Testis (tissue), 3 donors: ENCODE measurements around the gene CALCOCO2. TPM values are rescaled to one million over a fixed set of nuclear protein-coding genes. Genes with fewer than 3 reads are reported as not detected.

Experiments used
- DNase-seq: peaks from one replicate; pipeline ENCODE4 v3.0.0-alpha.2; 2019
- H3K27ac ChIP-seq, 2 donors: fragments of 200-600 bp; sonication (generic); one replicate each; pipeline ENCODE4 v1.5.1; 2019
- H3K27me3 ChIP-seq: fragments of 200-600 bp; sonication (generic); one replicate; pipeline ENCODE4 v1.5.1; 2019
- H3K36me3 ChIP-seq: fragments of 200-600 bp; sonication (generic); one replicate; pipeline ENCODE4 v1.5.1; 2017; ENCODE audit warnings: low read depth; ENCODE audit errors: missing control alignments
- H3K4me1 ChIP-seq: fragments of 200-600 bp; sonication (generic); one replicate; pipeline ENCODE4 v1.5.1; 2019
- H3K4me3 ChIP-seq, 2 donors: fragments of 200-600 bp; sonication (generic); one replicate each; pipeline ENCODE4 v1.5.1; 2017 to 2019
- H3K9me3 ChIP-seq: fragments of 200-600 bp; sonication (generic); one replicate; pipeline ENCODE4 v1.5.1; 2017
- CTCF ChIP-seq, 3 experiments: fragments of 450-650 bp in 2 of 3; fragments of 200-600 bp in 1 of 3; sonication (generic) in 1 of 3; IDR thresholded peaks; one replicate each; pipeline ENCODE4 v1.5.1; 2016 to 2019; ENCODE audit warnings: antibody characterized with exemption in 3 of 3, mild to moderate bottlenecking in 2 of 3, moderate library complexity in 1 of 3
- POLR2A ChIP-seq: fragments of 450-650 bp; IDR thresholded peaks from one replicate; pipeline ENCODE4 v1.6.1; 2017; ENCODE audit warnings: antibody characterized with exemption, mild to moderate bottlenecking, moderate library complexity
- WGBS, 2 donors: methylation state at CpG; one replicate each; pipeline ENCODE4 v1.1.5; 2018; 5-methylcytosine and 5-hydroxymethylcytosine counted together
- intact Hi-C: fragments of 100-400 bp; cut with DNase I; formaldehyde crosslinking; loops from one replicate; pipeline ENCODE4 v1.15.1; 2023; ENCODE audit warnings: low total_unique reads
- polyA plus RNA-seq: library from polyadenylated mRNA; stranded (reverse); fragments of 350-450 nt; fragmentation: Illumina TruSeq; extraction: RNeasy Lipid Tissue Mini Kit (QIAGEN cat#74804); gene quantifications from one replicate; pipeline ENCODE4 v1.2.3, GENCODE V29; 2014; ENCODE audit warnings: low read depth, low replicate concordance; ENCODE audit not compliant: insufficient read depth
- total RNA-seq, 2 donors: library from RNA; depleted of rRNA; stranded (reverse); fragments of >200 nt; gene quantifications; one replicate each; pipeline ENCODE4 v1.2.3, GENCODE V29; 2016

CALCOCO2 gene
- total and polyA plus RNA-seq, 3 donors from 2014 or later = 117 to 351 (median 153) TPM

- Histone ChIP-seq H3K4me3 (no peak overlapping the region), H3K27ac (no peak overlapping the region), H3K9me3 (no peaks in the 10 kb centered on the region), H3K27me3 (no peaks in the 10 kb centered on the region), H3K36me3 (no peaks in the 10 kb centered on the region), H3K4me1 (no peaks in the 10 kb centered on the region)
- intact Hi-C loops = loop anchor here (10.0 kb wide), 1 partner anchor 54 kb away; no protein-coding TSS in a partner anchor
- WGBS, 2 donors = 24 to 30% methylated on average over 12 of the region's 12 CpGs
- TF ChIP-seq POLR2A = no peak
- peak; percentile 67 to 86 (median 79) for TF ChIP-seq CTCF (IDR thresholded peaks at IDR 0.05)
- peak; percentile 61 for DNase-seq
Observed at GRCh38 chr17:48878920-48879898, 48.4 kb downstream of the CALCOCO2 start.

GRCh38 chr17:48882272-48882671 is 51.4 kb downstream of the CALCOCO2 start:
- Histone ChIP-seq H3K4me1 (no peaks in the 10 kb centered on the region), H3K27ac (no peak overlapping the region), H3K9me3 (no peaks in the 10 kb centered on the region), H3K4me3 (no peak overlapping the region), H3K36me3 (no peaks in the 10 kb centered on the region), H3K27me3 (no peaks in the 10 kb centered on the region)
- TF ChIP-seq POLR2A = no peak
- no peak for TF ChIP-seq CTCF (IDR thresholded peaks at IDR 0.05)
- WGBS, 2 donors = 95 to 98% methylated on average over 2 of the region's 2 CpGs
- no peak for DNase-seq
- intact Hi-C loops = loop anchor here (5.0 kb wide), 2 partner anchors 85 to 155 kb away; partner anchors contain the start of gene HOXB13

DNA sequence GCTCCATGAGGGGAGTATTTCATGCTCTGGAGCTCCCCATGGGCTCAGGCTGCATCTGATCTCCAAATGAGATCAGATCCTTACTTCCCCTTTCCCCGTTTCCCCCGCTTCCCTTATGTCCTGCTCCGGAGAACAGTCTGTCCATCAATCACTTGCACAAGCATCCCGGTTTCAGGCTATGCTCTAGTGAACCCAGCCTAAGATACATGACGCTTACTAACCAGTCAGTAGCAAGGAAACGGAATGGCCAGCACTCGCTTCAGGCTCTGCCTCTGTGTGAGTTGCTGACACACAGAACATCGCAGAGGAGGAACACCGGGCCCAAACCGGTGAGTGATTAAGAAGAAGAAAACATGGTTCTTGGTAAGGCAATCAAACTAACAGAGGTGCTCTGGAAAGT is 52.3 kb downstream of the CALCOCO2 start:
- H3K4me1 ChIP-seq = no peaks in the 10 kb centered on the region
- H3K27me3 ChIP-seq = no peaks in the 10 kb centered on the region
- intact Hi-C loops = loop anchor here (5.0 kb wide), 2 partner anchors 86 to 156 kb away; partner anchors contain the start of gene HOXB13
- no peak overlapping the region for H3K4me3 ChIP-seq
- no peaks in the 10 kb centered on the region for H3K9me3 ChIP-seq
- no peak for TF ChIP-seq POLR2A
- no peaks in the 10 kb centered on the region for H3K36me3 ChIP-seq
- no peak for DNase-seq
- WGBS, 2 donors = 60 to 72% methylated on average over 10 of the region's 10 CpGs
- H3K27ac ChIP-seq = no peak overlapping the region

DNA sequence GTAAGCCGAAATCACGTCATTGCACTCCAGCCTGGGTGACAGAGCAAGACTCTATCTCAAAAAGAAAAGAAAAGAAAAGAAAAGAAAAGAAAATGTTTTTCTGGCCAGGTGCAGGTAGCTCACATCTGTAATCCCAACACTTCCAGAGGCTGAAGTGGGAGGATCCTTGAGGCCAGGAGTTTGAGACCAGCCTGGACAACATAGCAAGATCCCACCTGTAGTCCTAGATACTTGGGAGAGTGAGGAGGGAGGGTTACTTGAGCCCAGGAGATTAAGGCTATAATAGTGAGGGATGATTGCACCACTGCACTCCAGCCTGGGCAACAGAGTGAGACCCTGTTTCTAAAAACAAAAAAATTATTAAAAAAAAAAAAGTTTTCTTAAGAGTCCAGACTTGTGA is 59.3 kb downstream of the CALCOCO2 start:
- intact Hi-C loops = no loop called here
- WGBS, 2 donors = 92 to 94% methylated on average over 2 of the region's 2 CpGs
- peaks cover 5% of the 10 kb centered on the region for H3K4me1 ChIP-seq
- TF ChIP-seq CTCF (IDR thresholded peaks at IDR 0.05) = no peak
- TF ChIP-seq POLR2A = no peak
- H3K36me3 ChIP-seq = no peaks in the 10 kb centered on the region
- no peak overlapping the region for H3K4me3 ChIP-seq
- H3K27me3 ChIP-seq = no peaks in the 10 kb centered on the region
- no peak overlapping the region for H3K27ac ChIP-seq
- H3K9me3 ChIP-seq = no peaks in the 10 kb centered on the region
- no peak for DNase-seq

DNA sequence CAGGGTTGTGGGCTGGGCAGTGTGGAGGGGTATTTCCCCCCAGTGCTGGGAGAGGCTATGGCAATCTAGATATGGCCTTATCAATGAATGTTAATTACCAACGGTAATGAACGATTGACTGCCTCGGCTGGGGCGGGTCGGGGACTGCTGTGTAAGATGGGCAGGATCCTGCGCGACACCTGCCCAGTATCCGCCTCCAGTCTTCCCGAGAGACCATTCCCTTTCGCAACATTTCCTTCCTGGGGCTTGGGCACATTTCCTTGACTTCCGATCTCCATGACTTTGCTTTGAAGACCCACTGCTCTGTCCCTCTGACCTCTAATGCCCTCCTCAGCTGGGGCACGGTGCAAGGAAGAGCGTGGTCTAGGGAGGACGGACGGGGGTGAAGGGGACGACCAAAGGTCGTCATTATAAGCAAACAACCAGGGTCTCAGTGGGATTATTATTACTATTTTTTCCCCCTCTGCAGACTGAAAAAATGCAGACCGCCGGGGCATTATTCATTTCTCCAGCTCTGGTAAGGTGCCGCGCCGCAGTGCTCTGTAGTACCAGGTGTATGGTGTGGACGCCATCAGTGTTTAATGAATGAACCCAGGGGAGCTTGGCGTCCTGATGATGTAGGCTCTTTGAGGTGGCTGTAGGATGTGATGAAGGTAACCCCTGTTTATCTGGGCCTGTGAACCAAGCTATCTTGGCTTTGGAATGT is 62.3 kb downstream of the CALCOCO2 start:
- Histone ChIP-seq H3K27ac (peak overlapping the region; percentile 68 to 76), H3K36me3 (no peaks in the 10 kb centered on the region), H3K27me3 (no peaks in the 10 kb centered on the region), H3K9me3 (no peaks in the 10 kb centered on the region), H3K4me1 (peaks cover 5% of the 10 kb centered on the region), H3K4me3 (peak overlapping the region; percentile 71 to 81)
- TF ChIP-seq POLR2A = no peak
- no peak for TF ChIP-seq CTCF (IDR thresholded peaks at IDR 0.05)
- no peak for DNase-seq
- WGBS, 2 donors = 1% methylated on average over 24 of the region's 24 CpGs
- intact Hi-C loops = no loop called here
